NCI-H748 treated with DMSO at 0.1 percent for 48 hours (cell line): ENCODE measurements around the gene FAM229A.
"Not testable (repeated sequence)": the region's sequence is repeated elsewhere in the genome, so short reads cannot be mapped to it uniquely, and the experiment has no call there.

Experiments
- DNase-seq: peaks from one replicate; lab custom pipeline; 2025; lab: John Stamatoyannopoulos, UW

The FAM229A gene

GRCh38 chr1:32377541-32378220, 15.4 kb upstream of the FAM229A start:
- no peak for DNase-seq

DNA sequence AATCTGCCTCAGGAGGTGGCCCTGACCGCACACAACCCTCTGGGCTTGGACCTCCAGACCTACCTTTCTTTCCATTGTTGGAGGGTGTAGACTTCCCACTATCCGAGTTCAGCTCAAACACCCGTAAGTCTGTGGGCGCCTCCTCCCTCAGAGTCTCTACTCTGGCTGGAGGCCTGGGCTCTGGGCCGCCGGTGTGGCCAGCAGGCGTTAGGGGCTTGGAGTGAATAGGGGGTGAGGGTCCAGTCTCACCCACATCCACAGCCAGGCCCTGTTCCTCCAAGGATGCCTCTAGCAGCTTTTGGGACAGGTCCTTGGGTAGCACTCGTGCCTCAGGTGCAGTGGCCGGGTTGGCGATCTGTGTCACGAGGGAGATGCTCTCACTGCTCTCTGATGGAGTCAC, 13.9 kb upstream of the FAM229A start:
- DNase-seq: no peak

DNA sequence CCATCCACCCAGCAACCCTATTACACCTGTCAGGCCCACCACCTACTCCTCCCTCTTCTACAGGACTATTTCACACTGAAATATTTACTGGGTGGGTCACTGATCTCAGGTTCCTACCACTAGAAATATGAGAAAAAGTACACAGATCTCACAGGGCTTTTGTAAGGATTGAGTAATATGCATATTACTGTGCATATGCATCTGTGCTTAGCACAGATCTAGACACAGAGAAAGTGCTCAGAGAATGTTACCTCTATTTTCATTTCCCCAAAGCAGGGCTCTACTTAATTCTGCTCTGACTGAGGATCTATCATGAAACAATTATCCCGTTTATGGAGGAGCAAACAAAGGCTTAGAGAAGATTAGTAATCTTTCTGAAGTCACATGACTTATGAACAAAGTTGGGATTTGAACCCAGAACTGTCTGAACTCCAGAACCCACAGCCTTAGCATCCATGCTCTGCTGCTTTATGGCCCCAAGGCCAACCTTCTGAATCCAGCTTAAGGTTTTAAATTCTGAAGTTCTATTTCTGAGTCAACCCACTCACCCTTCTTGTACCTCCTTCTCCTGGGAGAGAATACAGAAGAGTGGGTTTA, 11.8 kb upstream of the FAM229A start:
- no peak for DNase-seq

GRCh38 chr1:32372149-32372756, 10.0 kb upstream of the FAM229A start:
- no peak for DNase-seq

GRCh38 chr1:32367912-32368635, 5.8 kb upstream of the FAM229A start:
- no peak for DNase-seq

DNA sequence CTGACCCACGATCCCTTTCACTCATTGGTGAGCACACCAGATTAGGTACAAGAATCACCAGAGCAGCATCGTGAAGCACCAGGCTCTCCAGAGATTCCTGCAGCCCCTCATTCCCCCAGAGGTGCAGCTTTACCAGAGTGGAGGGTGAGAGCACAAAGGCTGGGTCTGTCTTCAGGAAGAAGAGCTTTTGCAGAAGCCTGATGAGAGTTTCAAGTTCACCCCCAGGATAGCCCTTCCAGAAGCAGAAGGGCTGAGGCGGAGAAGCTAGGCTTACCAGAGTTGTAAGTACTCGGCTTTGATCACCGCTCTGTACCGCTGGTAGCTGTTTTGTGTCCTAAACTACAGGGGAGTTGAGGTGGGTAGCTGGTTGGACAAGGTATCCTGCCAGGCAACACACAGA, 3.2 kb upstream of the FAM229A start:
- DNase-seq: no peak

DNA sequence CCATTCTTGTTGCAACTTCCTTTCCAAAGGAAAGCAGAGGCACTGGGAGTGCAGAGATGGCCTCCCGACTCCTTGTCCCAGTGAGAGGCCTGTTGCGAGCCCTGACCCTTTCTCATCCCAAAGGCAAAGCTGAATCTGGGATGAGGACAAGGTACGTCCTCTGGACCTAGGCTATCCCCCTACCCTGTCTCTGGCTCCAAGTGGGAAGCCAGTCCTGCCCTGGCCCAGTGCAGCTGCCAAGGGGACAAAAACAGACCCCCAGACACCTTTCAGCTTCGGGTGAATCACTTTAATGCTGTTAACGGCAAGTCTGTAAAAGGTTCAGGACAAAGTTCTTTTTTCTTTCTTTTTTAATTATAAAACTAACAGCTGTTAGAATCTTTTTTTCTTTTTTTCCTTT, 2.6 kb upstream of the FAM229A start:
- DNase-seq: no peak

DNA sequence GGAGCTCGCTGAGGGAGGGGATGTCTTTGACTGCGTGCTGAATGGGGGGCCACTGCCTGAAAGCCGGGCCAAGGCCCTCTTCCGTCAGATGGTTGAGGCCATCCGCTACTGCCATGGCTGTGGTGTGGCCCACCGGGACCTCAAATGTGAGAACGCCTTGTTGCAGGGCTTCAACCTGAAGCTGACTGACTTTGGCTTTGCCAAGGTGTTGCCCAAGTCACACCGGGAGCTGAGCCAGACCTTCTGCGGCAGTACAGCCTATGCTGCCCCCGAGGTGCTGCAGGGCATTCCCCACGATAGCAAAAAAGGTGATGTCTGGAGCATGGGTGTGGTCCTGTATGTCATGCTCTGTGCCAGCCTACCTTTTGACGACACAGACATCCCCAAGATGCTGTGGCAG, 1.4 kb upstream of the FAM229A start:
- DNase-seq: no peak

DNA sequence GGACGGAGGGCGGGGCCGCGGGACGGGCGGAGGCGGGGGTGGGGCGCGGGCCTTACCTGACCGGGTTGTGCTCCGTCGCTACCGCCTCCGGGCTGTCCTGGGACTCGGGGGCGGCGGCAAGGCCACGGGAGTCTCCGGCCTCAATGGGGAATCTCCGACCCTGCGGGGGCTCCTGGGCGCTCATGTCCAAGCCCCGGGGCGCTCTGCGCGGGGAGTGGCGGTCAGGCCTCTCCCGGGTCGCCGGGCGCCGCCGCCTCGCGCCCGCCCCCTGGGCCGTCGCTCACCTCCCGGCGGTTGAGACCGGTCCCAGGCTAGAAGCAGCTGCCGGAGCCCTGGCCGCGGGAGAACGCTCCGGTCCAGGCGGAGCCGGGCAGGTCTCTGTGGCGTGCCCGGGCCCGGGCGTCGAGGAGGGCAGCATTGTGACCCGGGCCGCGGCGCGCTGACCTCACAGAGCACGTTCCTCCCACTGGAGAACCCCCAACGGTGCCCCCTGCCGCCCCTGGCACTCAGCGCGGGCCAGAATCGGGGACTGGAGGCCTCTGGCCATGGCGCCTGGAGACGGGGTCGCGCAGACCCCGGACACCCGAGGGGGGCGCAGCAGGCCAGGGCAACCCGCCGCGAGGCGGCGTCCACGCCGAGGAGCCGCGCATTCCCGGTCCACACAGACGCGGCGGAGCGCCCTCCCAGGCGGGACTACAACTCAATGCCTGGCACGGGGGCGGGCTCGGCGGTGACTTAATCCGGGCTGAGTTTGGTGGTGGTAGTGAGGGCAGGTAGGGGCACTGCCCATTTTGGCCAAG, 411 bp downstream of the FAM229A start:
- no peak for DNase-seq

- DNase-seq: no peak
These were observed 994 bp downstream of the FAM229A start for GRCh38 chr1:32361308-32361673.

DNA sequence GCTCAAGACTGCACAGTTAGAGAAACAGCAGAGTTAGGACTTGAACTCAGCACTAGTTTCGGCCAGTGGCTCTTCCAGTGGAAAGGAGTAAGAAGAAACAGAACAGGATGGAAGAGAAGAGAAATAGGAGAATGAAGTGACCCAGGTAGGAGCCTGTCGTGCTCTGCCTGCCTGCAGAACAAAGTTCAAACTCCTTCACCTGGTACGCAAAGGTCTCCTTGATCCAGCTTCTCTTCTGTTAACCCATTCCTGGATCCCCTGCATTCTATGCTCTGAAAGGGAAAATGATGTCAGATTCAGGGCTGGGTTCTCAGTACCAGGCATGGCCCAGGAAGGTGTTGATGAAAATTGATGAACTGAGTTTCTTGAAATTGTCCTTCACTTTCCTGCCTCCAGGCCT, 3.9 kb downstream of the FAM229A start:
- no peak for DNase-seq

GRCh38 chr1:32357614-32358013, 4.7 kb downstream of the FAM229A start:
- DNase-seq: no peak

DNA sequence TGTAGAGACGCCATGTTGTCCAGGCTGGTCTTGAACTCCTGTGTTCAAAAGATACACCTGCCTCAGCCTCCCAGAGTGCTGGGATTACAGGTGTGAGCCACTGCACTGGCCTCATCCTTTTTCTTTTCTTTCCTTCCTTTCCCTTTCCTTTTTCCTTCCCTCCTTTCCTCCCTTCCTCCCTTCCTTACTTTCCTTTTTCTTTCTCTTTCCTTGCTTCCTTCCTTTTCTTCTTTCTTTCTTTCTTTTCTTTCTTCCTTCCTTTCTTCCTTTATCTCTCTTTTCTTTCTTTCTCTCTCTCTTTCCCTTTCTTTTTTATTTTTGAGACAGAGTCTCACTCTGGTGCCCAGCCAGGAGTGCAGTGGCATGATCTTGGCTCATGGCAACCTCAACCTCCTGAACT, 5.8 kb downstream of the FAM229A start:
- DNase-seq: no peak

DNA sequence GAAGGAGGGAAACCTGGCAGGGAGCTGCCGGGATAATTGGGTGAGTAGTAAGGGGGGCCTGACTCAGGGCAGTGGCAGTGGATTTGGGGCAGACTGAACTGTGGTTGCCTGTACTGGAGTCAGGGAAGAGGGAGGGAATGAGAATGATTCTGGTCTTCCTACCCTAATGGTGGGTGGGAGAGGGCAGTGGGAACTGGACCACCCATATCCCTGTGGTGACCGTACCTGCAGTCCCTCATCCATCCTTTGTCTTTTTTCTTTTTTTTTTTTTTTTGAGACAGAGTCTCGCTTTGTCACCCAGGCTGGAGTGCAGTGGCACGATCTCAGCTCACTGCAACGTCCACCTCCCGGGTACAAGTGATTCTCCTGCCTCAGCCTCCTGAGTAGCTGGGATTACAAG, 6.5 kb downstream of the FAM229A start:
- not testable (repeated sequence) for DNase-seq

DNA sequence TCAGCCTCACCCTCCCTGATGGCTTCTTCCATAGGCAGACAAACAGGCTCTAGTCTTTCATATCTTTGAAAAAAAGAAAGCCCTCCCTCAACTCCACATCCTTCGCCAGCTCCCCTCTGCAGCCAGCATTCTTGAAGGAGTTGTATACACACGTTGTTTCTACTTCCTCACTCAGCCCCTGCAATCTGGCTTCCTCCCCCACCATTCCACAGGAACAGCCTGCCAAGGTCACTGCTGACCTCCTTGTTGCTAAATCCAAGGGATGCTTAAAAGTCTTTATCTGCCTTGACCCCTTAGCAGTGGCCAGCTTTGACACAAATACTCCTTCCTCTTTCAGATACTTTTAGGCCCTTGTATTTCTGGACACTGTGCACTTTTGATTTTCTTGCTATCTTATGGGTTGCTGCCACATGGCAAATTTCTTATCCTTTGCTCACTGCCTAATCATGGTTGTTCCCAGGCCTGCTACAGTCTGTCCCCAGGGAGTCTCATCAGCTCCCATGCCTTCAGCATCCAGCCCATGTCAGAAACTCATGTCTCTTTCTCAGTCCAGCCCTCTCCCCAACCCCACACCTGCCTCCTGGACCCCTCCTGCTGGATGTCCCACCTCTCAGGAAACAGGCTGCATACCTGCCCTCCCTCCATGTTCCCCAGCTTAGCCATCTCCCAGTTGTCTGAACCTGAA, 8.3 kb downstream of the FAM229A start:
- DNase-seq: no peak

GRCh38 chr1:32353431-32353830, 8.9 kb downstream of the FAM229A start:
- DNase-seq: no peak

DNA sequence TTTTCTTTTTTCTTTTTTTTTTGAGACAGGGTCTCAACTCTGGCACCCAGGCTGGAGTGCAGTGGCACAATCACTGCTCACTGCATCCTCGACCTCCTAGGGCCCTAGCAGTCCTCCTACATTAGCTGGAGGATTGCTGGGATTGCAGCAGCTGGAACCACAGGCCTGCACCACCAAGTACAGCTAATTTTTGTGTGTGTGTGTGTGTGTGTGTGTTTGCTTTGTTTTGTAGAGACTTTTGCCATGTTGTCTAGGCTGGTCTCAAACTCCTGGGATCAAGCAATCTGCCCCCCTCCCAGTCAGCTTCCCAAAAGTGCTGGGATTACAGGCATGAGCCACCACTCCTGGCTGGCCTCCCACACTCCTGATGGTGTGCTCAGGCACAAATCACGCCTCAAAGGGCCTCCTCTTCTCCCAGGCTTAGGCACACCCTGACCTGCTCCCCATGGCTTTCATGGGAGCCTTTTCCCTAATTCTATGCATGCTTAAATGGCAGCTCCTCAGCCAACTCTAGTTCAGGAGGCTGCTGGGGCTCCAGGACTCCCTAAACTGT, 9.4 kb downstream of the FAM229A start:
- DNase-seq: no peak

DNA sequence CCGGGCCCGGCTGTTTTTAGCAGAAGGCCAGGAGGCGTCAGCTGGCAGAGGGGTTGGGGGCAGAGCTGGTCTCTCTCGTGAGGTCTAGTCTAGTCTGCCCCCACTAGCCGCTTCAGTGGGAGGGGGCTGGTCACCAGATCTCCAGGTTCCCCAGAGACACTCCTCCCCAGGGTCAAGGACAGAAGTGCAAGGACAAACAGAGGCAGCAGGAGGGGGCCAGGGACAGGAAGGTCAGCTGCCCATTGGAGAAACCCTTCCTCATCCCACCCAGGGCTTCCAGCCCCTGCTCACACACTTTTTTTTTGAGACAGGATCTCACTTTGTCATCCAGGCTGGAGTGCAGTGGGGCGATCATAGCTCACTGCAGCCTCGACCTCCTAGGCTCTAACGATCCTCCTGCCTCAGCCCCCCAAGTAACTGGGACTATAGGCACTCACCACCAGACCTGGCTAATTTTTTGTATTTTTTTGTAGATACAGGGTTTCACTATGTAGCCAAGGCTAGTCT, 10.0 kb downstream of the FAM229A start:
- DNase-seq: no peak

DNA sequence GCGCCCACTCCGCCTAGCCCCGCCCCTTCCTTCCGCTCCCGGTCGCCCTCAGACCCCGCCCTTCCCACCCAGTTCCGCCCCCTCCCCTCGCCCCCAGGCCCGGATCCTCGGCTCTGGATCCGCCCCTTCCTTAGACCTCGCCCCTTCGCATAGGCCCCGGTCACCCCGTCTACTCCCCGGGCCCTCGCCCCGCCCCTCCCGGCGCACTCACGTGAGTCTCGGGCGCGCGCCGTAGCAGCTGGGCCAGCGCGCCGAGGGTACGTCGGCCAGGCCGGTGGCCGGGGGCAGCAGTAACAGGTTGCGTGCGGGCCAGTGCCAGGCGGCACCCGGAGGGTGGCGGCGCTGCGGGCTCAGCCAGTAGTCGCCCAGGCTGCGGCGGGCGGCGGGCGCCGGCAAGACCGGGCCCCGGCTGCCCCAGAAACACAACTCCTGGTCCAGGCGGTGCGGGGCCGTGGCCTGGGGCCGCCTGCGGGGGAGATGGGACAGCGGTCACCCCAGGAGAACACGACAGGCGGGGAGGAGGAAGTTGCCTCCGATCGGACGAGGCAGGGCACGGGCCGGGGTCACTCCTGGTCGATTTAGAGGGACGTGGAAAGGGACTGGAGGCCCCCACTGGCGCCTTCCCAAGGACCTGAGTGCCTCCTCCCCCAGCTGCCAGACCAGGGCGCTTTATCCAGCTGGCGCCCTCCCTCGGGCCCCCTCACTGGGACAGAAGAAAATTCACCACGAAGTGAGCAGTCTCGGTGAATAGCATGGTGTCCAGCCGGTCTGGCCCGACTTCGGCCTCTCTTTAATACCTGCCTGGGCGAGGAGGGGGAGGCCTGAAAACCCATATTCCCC, 10.7 kb downstream of the FAM229A start:
- peak; percentile 79 for DNase-seq

DNA sequence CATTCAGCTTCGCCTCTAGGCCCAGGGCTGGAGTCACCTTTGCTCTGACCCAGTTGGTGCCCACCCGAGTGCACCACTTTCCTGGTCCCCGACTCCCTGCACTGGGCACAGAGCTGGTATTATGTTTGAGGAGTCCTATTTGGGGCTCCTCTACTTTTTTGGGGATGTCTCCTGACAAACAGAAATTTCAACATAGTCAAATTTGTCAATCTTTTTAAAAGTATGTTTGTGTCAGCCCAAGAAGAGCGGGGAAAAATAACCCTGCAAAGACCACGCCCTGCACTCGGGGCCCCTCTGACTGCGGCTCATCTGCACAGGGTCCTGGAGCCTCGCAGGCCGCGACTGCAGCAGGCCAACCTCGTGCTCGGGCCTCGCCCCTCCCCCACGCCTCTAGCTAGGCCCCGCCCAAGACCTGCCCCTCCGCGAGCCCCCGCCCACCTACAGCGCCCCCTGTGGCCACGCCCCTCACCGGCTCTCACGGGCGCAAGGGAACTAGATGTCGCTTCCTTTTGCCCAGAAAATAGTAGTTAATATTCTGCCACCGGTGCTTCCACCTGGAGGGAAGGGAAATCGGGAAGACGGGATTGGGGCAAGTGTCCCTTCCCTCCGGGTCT, 11.4 kb downstream of the FAM229A start:
- DNase-seq: peak; percentile 62
